Uterus (tissue), 2 donors: ENCODE results near the gene PPWD1.

ENCODE experiments used
- POLR2A ChIP-seq, 2 donors: fragments of 450-650 bp; IDR thresholded peaks; one replicate each; pipeline ENCODE4 v1.6.1; 2016; ENCODE audit warnings: antibody characterized with exemption in 2 of 2, mild to moderate bottlenecking in 1 of 2, moderate library complexity in 1 of 2
- TF ChIP-seq, protein P1 (sequence below), 4 experiments: fragments of 200-600 bp in 2 of 4; fragments of 450-650 bp in 2 of 4; sonication (generic) in 2 of 4; IDR thresholded peaks; one replicate each; pipeline ENCODE4 v1.5.1; 2016 to 2019; ENCODE audit warnings: antibody characterized with exemption in 4 of 4, mild to moderate bottlenecking in 2 of 4, moderate library complexity in 1 of 4

DNA sequence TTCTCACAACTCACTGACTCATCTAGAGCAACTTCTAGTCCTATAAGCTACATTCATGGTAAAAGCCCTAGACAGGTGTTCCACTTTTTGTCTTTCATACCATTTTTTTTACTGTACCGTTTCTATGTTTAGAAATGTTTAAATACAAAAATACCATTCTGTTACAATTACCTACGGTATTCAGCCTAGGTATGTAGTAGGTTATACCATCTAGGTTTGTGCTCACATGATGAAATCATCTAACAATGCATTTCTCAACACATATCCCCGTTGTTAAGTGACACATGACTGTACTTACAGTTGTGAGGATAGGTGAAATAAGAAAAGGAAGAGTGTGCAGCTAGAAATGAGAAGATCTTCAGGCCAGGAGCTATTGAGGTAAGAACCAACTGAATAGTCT, 6.4 kb upstream of the PPWD1 start:
- TF ChIP-seq, protein P1, sequence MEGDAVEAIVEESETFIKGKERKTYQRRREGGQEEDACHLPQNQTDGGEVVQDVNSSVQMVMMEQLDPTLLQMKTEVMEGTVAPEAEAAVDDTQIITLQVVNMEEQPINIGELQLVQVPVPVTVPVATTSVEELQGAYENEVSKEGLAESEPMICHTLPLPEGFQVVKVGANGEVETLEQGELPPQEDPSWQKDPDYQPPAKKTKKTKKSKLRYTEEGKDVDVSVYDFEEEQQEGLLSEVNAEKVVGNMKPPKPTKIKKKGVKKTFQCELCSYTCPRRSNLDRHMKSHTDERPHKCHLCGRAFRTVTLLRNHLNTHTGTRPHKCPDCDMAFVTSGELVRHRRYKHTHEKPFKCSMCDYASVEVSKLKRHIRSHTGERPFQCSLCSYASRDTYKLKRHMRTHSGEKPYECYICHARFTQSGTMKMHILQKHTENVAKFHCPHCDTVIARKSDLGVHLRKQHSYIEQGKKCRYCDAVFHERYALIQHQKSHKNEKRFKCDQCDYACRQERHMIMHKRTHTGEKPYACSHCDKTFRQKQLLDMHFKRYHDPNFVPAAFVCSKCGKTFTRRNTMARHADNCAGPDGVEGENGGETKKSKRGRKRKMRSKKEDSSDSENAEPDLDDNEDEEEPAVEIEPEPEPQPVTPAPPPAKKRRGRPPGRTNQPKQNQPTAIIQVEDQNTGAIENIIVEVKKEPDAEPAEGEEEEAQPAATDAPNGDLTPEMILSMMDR (IDR thresholded peaks at IDR 0.05), result no peak
- no peak for TF ChIP-seq POLR2A (IDR thresholded peaks at IDR 0.05)
